DMS153 treated with DMSO at 0.1 percent for 48 hours (cell line): Measurements from ENCODE around the gene LYPD6B.

ENCODE experiments used
- DNase-seq: peaks from one replicate; lab custom pipeline; 2025; ENCODE audit not compliant: unreplicated experiment; lab: John Stamatoyannopoulos, UW

Gene LYPD6B

DNA sequence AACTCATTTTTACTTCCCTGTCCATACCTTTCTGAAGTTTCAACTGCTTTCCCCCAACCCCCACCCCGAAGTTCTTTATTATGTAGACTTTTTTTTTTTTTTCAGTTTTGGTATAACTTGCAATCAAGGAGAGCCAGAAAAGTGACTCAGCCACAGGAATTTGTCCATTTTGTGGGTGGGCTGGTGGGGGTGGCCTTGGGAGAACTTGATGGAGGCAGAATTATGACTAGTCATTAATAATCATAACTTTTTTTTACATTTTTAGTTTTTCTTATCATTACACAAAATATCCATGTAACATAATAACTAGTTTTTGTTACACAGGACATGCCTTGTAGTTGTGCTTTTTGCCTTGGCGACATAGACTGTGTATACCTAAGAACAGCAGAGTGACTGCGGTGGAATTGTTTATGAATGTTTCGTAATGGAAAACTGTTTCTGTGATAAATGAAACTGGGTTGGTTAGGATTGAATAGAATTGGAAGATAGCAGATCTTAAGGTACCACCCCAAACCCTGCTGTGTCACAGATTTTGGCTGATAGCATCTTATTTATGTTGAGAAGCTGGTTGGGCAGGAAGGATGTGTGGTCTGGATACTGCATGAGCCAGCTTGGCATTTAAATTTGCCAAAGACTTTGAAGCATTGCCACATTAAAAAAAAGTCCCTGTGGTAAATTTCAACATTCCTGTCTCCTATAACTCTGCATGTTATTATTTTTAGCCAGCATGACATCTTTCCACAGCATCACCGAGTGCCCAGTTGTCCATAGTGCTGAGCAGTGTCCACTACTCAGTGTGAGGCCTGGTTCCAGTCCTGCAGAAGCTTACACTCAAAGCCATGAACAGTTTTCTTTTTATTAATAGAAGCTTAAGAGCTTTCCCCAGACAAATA, 30.7 kb downstream of the LYPD6B start:
- no peak for DNase-seq

GRCh38 chr2:149070681-149071320, 32.3 kb downstream of the LYPD6B start:
- DNase-seq, result peak; percentile 39

DNA sequence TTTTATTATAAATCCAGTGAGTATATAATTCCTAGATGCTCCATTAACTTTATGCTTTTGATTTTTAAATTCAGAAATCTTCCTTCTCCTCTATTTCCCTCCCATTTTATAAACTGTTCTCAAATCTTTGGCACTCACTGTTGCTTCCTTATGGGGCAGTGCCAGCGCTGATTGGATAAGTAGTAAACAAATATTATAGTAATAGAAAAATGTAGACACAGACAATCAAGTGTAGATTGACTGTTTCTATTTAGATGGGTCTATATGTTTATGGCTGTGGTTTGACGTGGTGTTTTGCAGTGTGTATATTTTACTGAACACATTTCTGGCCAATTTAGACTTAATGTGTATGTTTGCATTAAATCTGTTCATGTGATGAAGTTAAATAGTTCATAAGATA, 36.6 kb downstream of the LYPD6B start:
- no peak for DNase-seq

- DNase-seq, result no peak
Measured at GRCh38 chr2:149075853-149076252, 37.4 kb downstream of the LYPD6B start.

GRCh38 chr2:149076863-149077412, 38.4 kb downstream of the LYPD6B start:
- DNase-seq, result no peak

- no peak for DNase-seq
Measured at GRCh38 chr2:149077861-149078260, 39.4 kb downstream of the LYPD6B start.

DNA sequence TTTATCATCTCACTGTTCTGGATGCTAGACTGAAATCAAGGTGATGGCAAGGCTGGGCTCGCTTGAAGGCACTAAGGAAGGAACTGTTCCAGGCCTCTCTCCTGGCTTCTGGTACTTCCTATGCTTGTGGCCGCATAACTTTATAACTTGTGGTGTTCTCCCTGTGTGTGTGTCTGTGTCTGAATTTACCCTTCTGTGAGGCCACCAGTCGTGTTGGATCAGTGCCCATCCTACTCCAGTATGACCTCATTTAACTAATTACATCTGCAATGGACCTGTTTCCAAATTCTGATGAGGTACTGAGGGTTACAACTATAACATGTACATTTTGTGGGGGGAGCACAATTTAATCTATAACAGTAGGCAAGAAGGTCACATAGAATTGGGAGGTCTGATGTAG, 41.6 kb downstream of the LYPD6B start:
- no peak for DNase-seq

DNA sequence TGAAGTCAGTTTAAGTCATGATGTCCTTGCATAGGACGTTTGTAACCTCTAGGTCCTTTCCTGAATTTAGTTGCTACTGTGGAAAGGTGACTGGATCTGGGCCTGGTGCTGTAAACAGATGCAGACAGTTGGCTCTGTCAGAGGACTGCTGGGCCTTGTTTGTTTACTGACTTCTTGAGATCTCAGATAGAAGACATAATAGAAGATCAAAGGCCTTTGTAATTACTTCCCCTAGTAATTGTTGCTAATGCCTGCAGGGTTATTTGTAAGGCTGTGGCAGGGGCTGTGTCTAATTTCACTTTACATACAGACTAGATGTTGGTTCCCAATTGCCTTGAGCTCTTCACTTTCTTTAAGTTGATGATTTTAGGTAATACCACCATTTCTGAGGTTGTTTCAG, 42.5 kb downstream of the LYPD6B start:
- DNase-seq, result peak; percentile 61

DNA sequence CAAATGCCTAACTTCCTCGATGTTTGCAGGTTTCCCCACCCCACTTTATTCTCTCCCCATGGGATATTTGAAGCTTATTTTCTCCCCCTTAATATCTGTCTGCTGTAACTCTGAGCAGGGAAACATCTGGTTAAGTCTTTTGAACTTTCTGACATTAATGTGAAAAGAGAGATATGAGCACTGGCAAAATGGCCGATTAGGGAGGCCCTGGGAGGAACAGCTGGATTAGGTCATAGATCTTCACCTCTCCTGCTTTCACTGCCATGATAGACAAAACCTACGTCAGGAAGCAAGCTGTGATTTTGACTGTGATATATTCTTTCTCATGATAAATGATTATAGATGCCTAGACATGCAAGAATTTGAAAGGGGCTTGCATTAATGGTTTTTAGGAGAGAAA, 43.6 kb downstream of the LYPD6B start:
- DNase-seq, result no peak

DNA sequence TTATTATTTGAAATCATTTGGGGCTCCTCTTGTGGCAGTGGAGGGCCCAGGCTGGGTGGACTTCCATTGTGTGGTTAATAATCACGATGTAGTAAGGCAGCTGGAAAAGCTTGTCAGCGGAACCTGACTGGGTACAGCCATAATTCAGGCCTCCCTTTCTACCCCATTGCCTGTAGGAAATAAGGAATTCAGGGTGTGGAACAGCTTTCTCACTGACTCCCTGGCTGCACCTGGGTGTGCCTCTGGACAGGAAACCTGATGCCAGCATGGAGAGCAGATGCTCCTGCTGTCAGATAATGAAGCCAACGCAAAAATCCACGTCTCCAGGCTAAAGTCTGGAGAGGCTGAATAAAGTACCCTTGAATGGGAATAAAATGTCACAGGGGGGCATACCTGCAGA, 44.2 kb downstream of the LYPD6B start:
- peak; percentile 27 for DNase-seq

DNA sequence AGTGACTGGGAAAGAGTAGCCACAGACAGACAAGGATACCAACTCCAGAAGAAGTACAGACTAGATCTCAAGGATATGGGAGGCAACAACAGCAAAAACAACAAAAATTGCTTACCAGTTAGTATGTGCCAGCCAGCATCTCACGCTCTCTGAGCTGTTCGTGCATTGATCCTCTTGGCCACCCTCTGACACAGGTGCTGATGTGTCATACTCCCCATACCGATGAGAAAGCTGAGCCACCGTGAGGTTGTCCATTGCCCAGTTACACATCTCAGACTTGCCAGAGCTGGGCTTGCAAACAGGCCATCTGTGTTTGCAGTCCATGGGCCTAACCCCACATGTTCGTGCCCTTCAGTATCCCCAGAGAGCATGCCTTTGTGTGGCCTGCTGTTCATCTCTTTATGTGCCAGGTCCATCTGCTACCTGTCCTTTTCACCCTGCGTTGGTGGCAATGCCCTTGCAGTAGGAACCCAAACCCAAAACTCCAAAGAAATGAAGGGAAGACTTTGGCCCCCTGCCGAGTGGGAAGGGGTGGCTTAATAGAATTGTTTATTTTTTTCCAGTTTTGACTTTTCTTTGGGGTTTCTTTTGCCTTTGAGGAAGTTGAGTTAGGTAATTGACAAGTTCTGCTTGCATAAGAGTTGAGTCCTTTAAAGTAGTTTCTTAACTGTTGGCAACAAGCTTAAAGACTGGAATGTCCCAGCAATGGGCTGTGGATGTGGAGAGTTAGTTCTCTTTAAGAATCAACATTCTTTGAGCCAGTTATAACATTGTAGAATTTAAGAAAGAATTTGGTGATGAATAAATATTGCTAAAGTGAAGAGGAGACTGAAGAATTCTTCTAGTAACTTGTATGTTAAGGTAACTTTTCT, 46.7 kb downstream of the LYPD6B start:
- DNase-seq, result no peak

GRCh38 chr2:149087751-149088150, 49.3 kb downstream of the LYPD6B start:
- no peak for DNase-seq

DNA sequence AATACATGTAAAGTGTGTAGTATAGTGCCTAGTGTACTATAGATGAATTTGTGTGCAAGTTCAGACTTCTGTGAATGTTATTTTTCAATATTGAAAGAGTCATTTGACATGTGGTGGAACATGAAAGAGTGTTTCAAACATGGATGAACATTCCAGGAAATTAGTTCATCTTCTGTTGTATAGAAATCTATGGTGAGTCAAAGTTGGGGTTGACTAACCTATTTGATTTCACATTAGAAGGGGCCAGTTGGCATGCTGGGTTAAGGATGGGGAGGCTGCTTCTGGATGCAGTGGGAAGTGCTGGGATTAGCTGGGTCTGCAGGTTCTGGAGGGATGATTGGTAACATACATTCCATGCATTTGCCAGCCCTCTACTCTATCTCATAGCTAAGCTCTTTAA, 50.6 kb downstream of the LYPD6B start:
- no peak for DNase-seq

DNA sequence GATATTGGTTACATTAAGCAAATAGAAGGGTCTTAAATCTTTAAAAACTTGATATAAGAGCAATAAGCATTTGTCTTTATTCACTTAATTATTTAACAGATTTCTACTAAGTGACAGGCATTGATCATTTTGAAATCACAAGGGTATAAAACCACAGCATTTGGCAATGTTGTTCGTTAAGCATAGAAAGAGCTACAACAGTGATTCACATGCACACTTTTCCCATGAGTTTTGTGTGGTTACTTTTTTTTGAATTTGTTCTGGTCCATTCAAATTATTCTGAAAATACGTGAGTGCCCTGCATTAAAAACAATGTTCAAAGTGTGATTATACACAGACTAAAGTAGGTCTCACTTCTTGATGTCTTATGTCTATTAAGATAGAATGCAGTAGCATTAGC, 52.2 kb downstream of the LYPD6B start:
- DNase-seq, result no peak

DNA sequence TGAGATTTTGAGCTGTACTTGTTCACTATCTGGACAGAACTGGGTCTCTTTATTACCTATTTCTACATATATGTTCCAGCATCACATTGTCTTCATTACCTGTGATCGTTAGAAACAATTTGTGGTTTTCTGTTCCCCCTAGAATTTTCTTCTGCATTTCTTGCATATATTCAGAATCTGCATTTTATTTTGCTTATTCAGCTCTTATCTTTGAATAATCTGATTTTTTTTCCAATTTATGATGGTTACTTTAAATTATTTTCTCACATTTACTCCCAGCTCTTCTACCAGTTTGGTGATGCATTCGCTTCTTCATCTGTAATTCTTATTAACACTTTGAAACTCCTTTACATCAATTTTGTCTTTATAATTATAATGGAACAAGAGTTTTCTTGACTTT, 55.1 kb downstream of the LYPD6B start:
- DNase-seq, result no peak

GRCh38 chr2:149094217-149095015, 55.9 kb downstream of the LYPD6B start:
- no peak for DNase-seq

DNA sequence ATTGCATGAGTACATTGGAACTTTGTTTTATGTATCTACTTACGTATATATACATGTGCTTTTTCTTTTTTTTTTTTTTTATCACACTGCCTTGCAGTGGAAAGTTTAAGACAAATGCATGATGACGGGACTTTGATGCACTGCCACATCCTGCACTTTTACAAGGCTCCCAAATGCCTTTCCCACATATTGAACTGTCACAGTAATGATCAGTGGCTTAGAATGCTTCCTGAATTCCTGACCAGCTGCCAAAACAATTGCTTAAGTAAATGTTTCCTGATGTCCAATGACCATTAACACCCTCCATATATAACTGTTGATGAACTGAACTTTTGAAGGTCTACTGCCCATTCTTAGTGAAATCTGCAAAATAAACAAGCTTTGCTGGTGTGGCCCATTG, 60.2 kb downstream of the LYPD6B start:
- DNase-seq, result no peak

- DNase-seq, result no peak
Measured at GRCh38 chr2:149099298-149099697, 60.8 kb downstream of the LYPD6B start.

- DNase-seq, result no peak
Measured at GRCh38 chr2:149100739-149101699, 62.5 kb downstream of the LYPD6B start.
